NCI-H446 (cell line): ENCODE data around the gene FCHO2.
A peak's percentile ranks its signal among the peaks of the same experiment; 100 is the strongest.
"Not testable (repeated sequence)": the region's sequence is repeated elsewhere in the genome, so short reads cannot be mapped to it uniquely, and the experiment has no call there.

Source experiments
- DNase-seq, 2 experiments: peaks; one replicate each; lab custom pipeline; 2025; lab: John Stamatoyannopoulos, UW

The FCHO2 gene

GRCh38 chr5:72955768-72956323, at the start of gene FCHO2:
Gene FCHO2, plus strand, starts transcription at chr5:72956041. Its CDS starts 56 bp downstream, at chr5:72956097.
- DNase-seq = peak; percentile 93 to 97

GRCh38 chr5:72906806-72907205, 49.0 kb upstream of the FCHO2 start:
- DNase-seq = peak in 1 of 2 experiments; percentile 33

- DNase-seq = no peak
These were observed 47.2 kb upstream of the FCHO2 start for GRCh38 chr5:72908664-72909063.

GRCh38 chr5:72917371-72917776, 38.5 kb upstream of the FCHO2 start:
- no peak for DNase-seq

- DNase-seq = peak in 1 of 2 experiments; percentile 27
These were observed 34.9 kb upstream of the FCHO2 start for GRCh38 chr5:72920690-72921502.

- peak in 1 of 2 experiments; percentile 41 for DNase-seq
These were observed 34.0 kb upstream of the FCHO2 start for GRCh38 chr5:72921886-72922285.

- DNase-seq = no peak
These were observed 33.4 kb upstream of the FCHO2 start for GRCh38 chr5:72922422-72922821.

GRCh38 chr5:72925336-72926010, 30.4 kb upstream of the FCHO2 start:
- DNase-seq = no peak

GRCh38 chr5:72932686-72933085, 23.2 kb upstream of the FCHO2 start:
- DNase-seq = not testable (repeated sequence)

GRCh38 chr5:72934953-72935725, 20.7 kb upstream of the FCHO2 start:
- not testable (repeated sequence) for DNase-seq

- no peak for DNase-seq
These were observed 18.9 kb upstream of the FCHO2 start for GRCh38 chr5:72936893-72937292.

GRCh38 chr5:72937517-72938061, 18.3 kb upstream of the FCHO2 start:
- DNase-seq = no peak

- DNase-seq = no peak
These were observed 17.6 kb upstream of the FCHO2 start for GRCh38 chr5:72938206-72938605.

GRCh38 chr5:72940082-72940481, 15.8 kb upstream of the FCHO2 start:
- no peak for DNase-seq

GRCh38 chr5:72943307-72943706, 12.5 kb upstream of the FCHO2 start:
- DNase-seq = no peak

GRCh38 chr5:72947498-72947897, 8.3 kb upstream of the FCHO2 start:
- no peak for DNase-seq

- DNase-seq = no peak
These were observed 6.4 kb upstream of the FCHO2 start for GRCh38 chr5:72949481-72949880.

- no peak for DNase-seq
These were observed 4.0 kb upstream of the FCHO2 start for GRCh38 chr5:72951671-72952468.

GRCh38 chr5:72954389-72954788, 1.5 kb upstream of the FCHO2 start:
- no peak for DNase-seq

- no peak for DNase-seq
These were observed 586 bp upstream of the FCHO2 start for GRCh38 chr5:72955143-72955767.
